Measurements from ENCODE around the gene PCNX2. TPM values are rescaled to one million over a fixed set of nuclear protein-coding genes. Genes with fewer than 3 reads are reported as not detected.

The PCNX2 gene
- total RNA-seq (10 to 100 TPM; 10.3 to 15.1 TPM), polyA plus RNA-seq (1 to 10 TPM; 2.0 to 2.5 TPM)
- long read RNA-seq, donor 1, result 0 reads
- long read RNA-seq, donor 2, result 0 reads
- long read RNA-seq, donor 3, partial matches to known transcripts, result 0 of 22 reads
- long read RNA-seq, donor 3, other reads (novel, unspliced or antisense), result 22 of 22 reads
- long read RNA-seq, donor 4, result 0 reads
- long read RNA-seq, donor 5, result 0 reads

GRCh38 chr1:233295237-233295974, at the start of gene PCNX2:
PCNX2 (minus strand) TSS chr1:233295725; CDS start chr1:233295478, 247 bp downstream.
- peak within 1 kb of the TSS in 1 of 2 donors; percentile 64 for H3K27ac ChIP-seq (ENCODE audit: low read depth in 1 of 2, low read length in 1 of 2)

GRCh38 chr1:233343262-233343661, 47.7 kb upstream of the PCNX2 start:
- no peak for ATAC-seq (ENCODE audit: insufficient read depth, low FRiP score)
- DNase-seq, result peak in 1 of 3 donors; percentile 39
- 62 to 82% methylated on average over 1 of the region's 1 CpG for WGBS, 2 donors
- Histone ChIP-seq H3K9ac (ENCODE audit: insufficient read depth in 1 of 2, low read length in 2 of 2) (no peak overlapping the region), H3K27me3 (ENCODE audit: control insufficient read depth in 3 of 3, insufficient read depth in 3 of 3, low read length in 2 of 3) (no peaks in the 10 kb centered on the region), H3K4me3 (no peak overlapping the region), H3K36me3 (ENCODE audit: control insufficient read depth in 4 of 4, insufficient read depth in 4 of 4, low read length in 4 of 4) (no peaks in the 10 kb centered on the region), H3K9me3 (ENCODE audit: control insufficient read depth in 4 of 4, insufficient read depth in 3 of 4, low read length in 3 of 4) (no peaks in the 10 kb centered on the region), H3K4me1 (ENCODE audit: control insufficient read depth in 5 of 5, insufficient read depth in 5 of 5, low read length in 5 of 5) (no peaks in the 10 kb centered on the region), H3K27ac (ENCODE audit: low read depth in 1 of 2, low read length in 1 of 2) (no peak overlapping the region)
- no peak for TF ChIP-seq CTCF (IDR thresholded peaks at IDR 0.05; ENCODE audit: control extremely low read depth, extremely low read depth)

More at GRCh38 chr1:233295237-233295974, at the start of gene PCNX2:
- Histone ChIP-seq H3K4me1 (ENCODE audit: control insufficient read depth in 5 of 5, insufficient read depth in 5 of 5, low read length in 5 of 5) (peaks cover 0 to 10% (median 3%) of the 10 kb centered on the region in 5 donors), H3K27me3 (ENCODE audit: control insufficient read depth in 3 of 3, insufficient read depth in 3 of 3, low read length in 2 of 3) (peaks cover 0 to 7% (median 0%) of the 10 kb centered on the region in 3 donors), H3K9ac (ENCODE audit: insufficient read depth in 1 of 2, low read length in 2 of 2) (peak within 1 kb of the TSS in 1 of 2 donors; percentile 60), H3K9me3 (ENCODE audit: control insufficient read depth in 4 of 4, insufficient read depth in 3 of 4, low read length in 3 of 4) (no peaks in the 10 kb centered on the region), H3K36me3 (ENCODE audit: control insufficient read depth in 4 of 4, insufficient read depth in 4 of 4, low read length in 4 of 4) (no peaks in the 10 kb centered on the region), H3K4me3 (peak within 1 kb of the TSS; percentile 28)
- peak; percentile 46 to 68 (median 59) for DNase-seq
- TF ChIP-seq CTCF (IDR thresholded peaks at IDR 0.05; ENCODE audit: control extremely low read depth, extremely low read depth), result no peak
- WGBS, 2 donors, result 2% methylated on average over 18 to 54 of the region's 54 CpGs
- peak; percentile 76 for ATAC-seq (ENCODE audit: insufficient read depth, low FRiP score)

- Histone ChIP-seq H3K4me1 (ENCODE audit: control insufficient read depth in 5 of 5, insufficient read depth in 5 of 5, low read length in 5 of 5) (no peaks in the 10 kb centered on the region), H3K27ac (ENCODE audit: low read depth in 1 of 2, low read length in 1 of 2) (no peak overlapping the region), H3K27me3 (ENCODE audit: control insufficient read depth in 3 of 3, insufficient read depth in 3 of 3, low read length in 2 of 3) (peaks cover 0 to 2% (median 0%) of the 10 kb centered on the region in 3 donors), H3K36me3 (ENCODE audit: control insufficient read depth in 4 of 4, insufficient read depth in 4 of 4, low read length in 4 of 4) (no peaks in the 10 kb centered on the region), H3K4me3 (no peak overlapping the region), H3K9ac (ENCODE audit: insufficient read depth in 1 of 2, low read length in 2 of 2) (no peak overlapping the region), H3K9me3 (ENCODE audit: control insufficient read depth in 4 of 4, insufficient read depth in 3 of 4, low read length in 3 of 4) (no peaks in the 10 kb centered on the region)
- TF ChIP-seq CTCF (IDR thresholded peaks at IDR 0.05; ENCODE audit: control extremely low read depth, extremely low read depth), result no peak
- ATAC-seq (ENCODE audit: insufficient read depth, low FRiP score) (no peak), DNase-seq (no peak)
Measured at GRCh38 chr1:233342086-233342485, 46.6 kb upstream of the PCNX2 start.
